SU-DHL-6 (cell line): ENCODE data around the gene KRT79.

Source experiments
- H2AFZ ChIP-seq: fragments of 200-600 bp; sonication (generic); 2 replicates; pipeline ENCODE4 v1.6.1; 2014; ENCODE audit warnings: low read depth, mild to moderate bottlenecking, moderate library complexity, mixed read lengths, antibody characterized with exemption, low read length; ENCODE audit not compliant: severe bottlenecking
- H3F3A ChIP-seq: fragments of 200-600 bp; shearing (Covaris generic); 2 replicates; pipeline ENCODE4 v1.6.0; 2016; ENCODE audit warnings: antibody characterized with exemption, mild to moderate bottlenecking; ENCODE audit not compliant: insufficient read depth
- H3K27ac ChIP-seq: fragments of 200-600 bp; sonication (generic); 2 replicates; pipeline ENCODE4 v1.5.1; 2016; ENCODE audit warnings: low read depth, mild to moderate bottlenecking, low read length, moderate library complexity, mixed read lengths
- H3K27me3 ChIP-seq: fragments of 200-600 bp; sonication (generic), shearing (Covaris generic); 2 replicates; pipeline ENCODE4 v1.6.0; 2014; ENCODE audit warnings: mild to moderate bottlenecking, low read length
- H3K36me3 ChIP-seq: fragments of 200-600 bp; sonication (generic); 2 replicates; pipeline ENCODE4 v1.6.1; 2014; ENCODE audit warnings: mild to moderate bottlenecking, low read length, mixed read lengths
- H3K4me2 ChIP-seq: fragments of 300-600, 200-600 bp; shearing (Covaris generic), sonication (generic); 2 replicates; pipeline ENCODE4 v1.6.0; 2014; ENCODE audit warnings: low read length, low read depth, mild to moderate bottlenecking; ENCODE audit not compliant: poor library complexity, severe bottlenecking
- H3K4me3 ChIP-seq: fragments of 200-600 bp; sonication (generic); 2 replicates; pipeline ENCODE4 v1.5.1; 2014; ENCODE audit warnings: antibody characterized with exemption, low read length, mild to moderate bottlenecking, mixed read lengths; ENCODE audit not compliant: insufficient read depth, poor library complexity, severe bottlenecking
- H3K79me2 ChIP-seq: fragments of 200-600 bp; sonication (generic); 2 replicates; pipeline ENCODE4 v1.6.1; 2014; ENCODE audit warnings: mild to moderate bottlenecking, low read length, moderate library complexity; ENCODE audit not compliant: insufficient read depth
- H3K9ac ChIP-seq: fragments of 200-600 bp; sonication (generic); 2 replicates; pipeline ENCODE4 v1.7.0; 2014; ENCODE audit warnings: mild to moderate bottlenecking, low read length
- H3K9me2 ChIP-seq: fragments of 200-600 bp; sonication (generic); replicated peaks from 2 replicates; pipeline ENCODE4 v1.6.1; 2014; ENCODE audit warnings: low read length; ENCODE audit not compliant: insufficient read depth
- H3K9me3 ChIP-seq: fragments of 200-600 bp; sonication (generic); 2 replicates; pipeline ENCODE4 v1.6.1; 2014; ENCODE audit warnings: low read length, mixed read lengths; ENCODE audit not compliant: insufficient read depth
- H4K20me1 ChIP-seq: fragments of 200-600 bp; sonication (generic); 2 replicates; pipeline ENCODE4 v1.6.1; 2014; ENCODE audit warnings: low read depth, mild to moderate bottlenecking, antibody characterized with exemption, low read length, moderate library complexity, mixed read lengths
- EZH2phosphoT487 ChIP-seq: fragments of 200-600 bp; sonication (generic), shearing (Covaris generic); conservative IDR thresholded peaks from 2 replicates; pipeline ENCODE4 v1.6.1; 2018; ENCODE audit warnings: mild to moderate bottlenecking, antibody characterized with exemption, low read length, moderate library complexity, mixed read lengths
- TF ChIP-seq, protein P1 (sequence below): fragments of 200-600 bp; sonication (generic); IDR thresholded peaks from one replicate; pipeline ENCODE4 v1.5.1; 2017; ENCODE audit warnings: antibody characterized with exemption, mild to moderate bottlenecking, low read length, moderate library complexity; ENCODE audit not compliant: insufficient read depth, poor library complexity, severe bottlenecking

Gene KRT79

GRCh38 chr12:52862023-52862422 lies 27.9 kb upstream of the KRT79 start:
- TF ChIP-seq, protein P1, sequence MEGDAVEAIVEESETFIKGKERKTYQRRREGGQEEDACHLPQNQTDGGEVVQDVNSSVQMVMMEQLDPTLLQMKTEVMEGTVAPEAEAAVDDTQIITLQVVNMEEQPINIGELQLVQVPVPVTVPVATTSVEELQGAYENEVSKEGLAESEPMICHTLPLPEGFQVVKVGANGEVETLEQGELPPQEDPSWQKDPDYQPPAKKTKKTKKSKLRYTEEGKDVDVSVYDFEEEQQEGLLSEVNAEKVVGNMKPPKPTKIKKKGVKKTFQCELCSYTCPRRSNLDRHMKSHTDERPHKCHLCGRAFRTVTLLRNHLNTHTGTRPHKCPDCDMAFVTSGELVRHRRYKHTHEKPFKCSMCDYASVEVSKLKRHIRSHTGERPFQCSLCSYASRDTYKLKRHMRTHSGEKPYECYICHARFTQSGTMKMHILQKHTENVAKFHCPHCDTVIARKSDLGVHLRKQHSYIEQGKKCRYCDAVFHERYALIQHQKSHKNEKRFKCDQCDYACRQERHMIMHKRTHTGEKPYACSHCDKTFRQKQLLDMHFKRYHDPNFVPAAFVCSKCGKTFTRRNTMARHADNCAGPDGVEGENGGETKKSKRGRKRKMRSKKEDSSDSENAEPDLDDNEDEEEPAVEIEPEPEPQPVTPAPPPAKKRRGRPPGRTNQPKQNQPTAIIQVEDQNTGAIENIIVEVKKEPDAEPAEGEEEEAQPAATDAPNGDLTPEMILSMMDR, result no peak
- no peak for TF ChIP-seq EZH2phosphoT487
- Histone ChIP-seq H3K27ac (no peak overlapping the region), H3K27me3 (no peaks in the 10 kb centered on the region), H4K20me1 (no peaks in the 10 kb centered on the region), H3F3A (no peaks in the 10 kb centered on the region), H3K36me3 (no peaks in the 10 kb centered on the region), H3K9me2 (no peaks in the 10 kb centered on the region), H3K79me2 (no peaks in the 10 kb centered on the region), H3K4me2 (no peak overlapping the region), H2AFZ (no peak overlapping the region), H3K9ac (no peak overlapping the region), H3K9me3 (no peaks in the 10 kb centered on the region), H3K4me3 (no peak overlapping the region)

DNA sequence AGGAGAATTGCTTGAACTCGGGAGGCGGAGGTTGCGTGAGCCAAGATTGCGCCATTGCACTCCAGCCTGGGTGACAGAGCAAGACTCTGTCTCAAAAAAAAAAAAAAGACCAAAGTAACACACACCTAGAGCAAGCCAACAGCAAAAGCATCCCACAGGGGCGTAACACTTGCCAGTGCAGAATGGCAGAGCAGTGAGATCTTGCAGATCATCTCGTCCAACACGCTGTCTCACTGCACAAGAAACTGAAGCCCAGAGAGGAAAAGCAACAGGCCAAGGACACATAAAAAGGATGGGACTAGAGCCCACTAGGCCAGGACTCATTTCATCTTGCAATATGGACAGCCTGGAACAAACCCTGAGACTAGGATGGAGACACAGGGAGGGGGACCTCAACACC lies 27.4 kb upstream of the KRT79 start:
- H3K36me3 ChIP-seq, result no peaks in the 10 kb centered on the region
- H3K4me2 ChIP-seq, result no peak overlapping the region
- no peaks in the 10 kb centered on the region for H3K9me3 ChIP-seq
- TF ChIP-seq, protein P1, result no peak
- TF ChIP-seq EZH2phosphoT487, result no peak
- no peak overlapping the region for H2AFZ ChIP-seq
- no peaks in the 10 kb centered on the region for H3K79me2 ChIP-seq
- no peaks in the 10 kb centered on the region for H4K20me1 ChIP-seq
- H3K9me2 ChIP-seq, result no peaks in the 10 kb centered on the region
- no peaks in the 10 kb centered on the region for H3K27me3 ChIP-seq
- H3K4me3 ChIP-seq, result no peak overlapping the region
- H3F3A ChIP-seq, result no peaks in the 10 kb centered on the region
- no peak overlapping the region for H3K9ac ChIP-seq
- H3K27ac ChIP-seq, result no peak overlapping the region

DNA sequence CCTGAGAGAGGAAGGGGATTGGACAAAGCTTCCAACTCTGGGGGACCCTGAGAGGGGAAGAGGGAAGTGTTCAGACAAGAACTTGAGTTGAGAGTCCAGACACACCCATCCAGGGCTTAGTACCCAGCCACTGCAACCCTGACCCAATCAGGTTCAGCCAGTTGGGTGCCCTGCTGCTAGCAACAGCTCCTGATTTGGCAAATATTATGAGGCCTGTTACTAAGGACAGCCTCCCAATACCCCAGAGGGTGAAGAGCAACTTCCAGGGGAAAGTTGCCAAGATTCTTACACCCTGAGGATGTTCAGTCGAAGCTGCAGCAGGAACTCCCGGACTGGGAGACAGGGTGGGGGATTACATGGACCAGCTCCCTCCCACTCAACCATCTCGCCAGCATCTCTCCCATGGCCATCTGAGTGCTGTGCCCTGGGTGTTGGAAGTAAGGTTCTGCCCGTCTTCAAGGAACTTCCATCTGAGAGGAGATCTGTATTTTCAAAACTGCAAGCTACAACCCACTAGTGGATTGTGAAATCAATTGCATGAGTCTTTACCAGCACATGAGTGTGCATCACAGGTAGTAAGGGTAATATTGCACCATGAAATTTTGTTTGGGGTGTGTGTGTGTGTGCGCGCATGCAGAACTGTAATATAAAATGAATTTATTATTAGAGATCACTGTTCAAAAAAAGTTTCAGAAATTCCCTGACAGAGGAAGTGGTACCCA lies 26.2 kb upstream of the KRT79 start:
- Histone ChIP-seq H4K20me1 (no peaks in the 10 kb centered on the region), H3F3A (no peaks in the 10 kb centered on the region), H3K27me3 (no peaks in the 10 kb centered on the region), H3K9ac (no peak overlapping the region), H3K4me2 (no peak overlapping the region), H3K9me2 (no peaks in the 10 kb centered on the region), H3K27ac (no peak overlapping the region), H3K79me2 (no peaks in the 10 kb centered on the region), H3K4me3 (no peak overlapping the region), H3K36me3 (no peaks in the 10 kb centered on the region), H3K9me3 (no peaks in the 10 kb centered on the region), H2AFZ (no peak overlapping the region)
- TF ChIP-seq, protein P1, result no peak
